Right lobe of liver (tissue), 4 donors: ENCODE measurements around the gene NNMT.

Experiments used
- POLR2A ChIP-seq: fragments of 450-650 bp; IDR thresholded peaks from one replicate; pipeline ENCODE4 v1.6.1; 2017; ENCODE audit warnings: antibody characterized with exemption, mild to moderate bottlenecking
- TF ChIP-seq, protein P1 (sequence below), 4 donors: fragments of 200-600 bp in 3 of 4; fragments of 450-650 bp in 1 of 4; IDR thresholded peaks; one replicate each; pipeline versions ENCODE4 v1.5.1 to v1.8.0; 2016 to 2022; ENCODE audit warnings: antibody characterized with exemption in 4 of 4, mild to moderate bottlenecking in 2 of 4
- donor health status: DM: no; HTN: no; CAD: no.
- donor health status: DM: no; HTN: no; CAD: no.
- donor health status: DM: no; HTN: yes; CAD: no.

DNA sequence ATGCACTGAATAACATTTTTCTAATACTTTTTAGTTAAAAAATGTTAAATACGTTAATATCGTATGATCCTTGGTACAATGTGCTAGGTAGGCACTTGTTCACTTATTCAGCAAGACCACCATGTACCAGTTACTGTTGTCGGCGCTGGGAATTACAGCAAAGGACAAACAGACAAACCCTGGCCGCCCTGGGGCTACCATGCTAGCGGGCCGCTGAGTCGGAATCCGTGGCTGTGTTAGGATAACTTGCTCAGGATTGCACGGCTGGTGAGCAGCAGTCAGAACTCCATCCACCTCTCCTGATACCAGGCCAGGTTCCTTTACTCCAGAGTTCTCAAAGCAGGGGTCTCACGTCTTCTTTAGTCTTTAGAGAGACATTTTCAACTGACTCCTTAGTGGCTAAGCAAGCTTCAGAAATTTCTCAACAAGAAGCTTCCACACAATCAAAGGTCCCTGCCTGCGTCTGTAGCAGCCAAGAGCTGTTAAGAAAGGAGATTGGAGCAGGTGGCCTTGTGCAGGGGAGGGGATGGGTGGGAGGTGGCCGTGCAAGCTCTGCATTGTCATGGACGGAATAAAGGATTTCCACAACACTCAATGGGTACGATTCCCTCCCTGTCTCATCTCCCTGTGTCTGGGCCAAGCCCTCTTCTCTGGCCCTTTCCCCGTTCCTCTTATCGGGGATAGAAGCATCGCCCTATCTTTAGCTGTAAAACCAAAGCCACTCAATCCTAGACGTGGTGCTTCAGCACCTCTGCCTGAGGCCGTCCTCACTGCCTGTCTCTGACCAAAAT, 39.8 kb upstream of the NNMT start:
- TF ChIP-seq, protein P1, sequence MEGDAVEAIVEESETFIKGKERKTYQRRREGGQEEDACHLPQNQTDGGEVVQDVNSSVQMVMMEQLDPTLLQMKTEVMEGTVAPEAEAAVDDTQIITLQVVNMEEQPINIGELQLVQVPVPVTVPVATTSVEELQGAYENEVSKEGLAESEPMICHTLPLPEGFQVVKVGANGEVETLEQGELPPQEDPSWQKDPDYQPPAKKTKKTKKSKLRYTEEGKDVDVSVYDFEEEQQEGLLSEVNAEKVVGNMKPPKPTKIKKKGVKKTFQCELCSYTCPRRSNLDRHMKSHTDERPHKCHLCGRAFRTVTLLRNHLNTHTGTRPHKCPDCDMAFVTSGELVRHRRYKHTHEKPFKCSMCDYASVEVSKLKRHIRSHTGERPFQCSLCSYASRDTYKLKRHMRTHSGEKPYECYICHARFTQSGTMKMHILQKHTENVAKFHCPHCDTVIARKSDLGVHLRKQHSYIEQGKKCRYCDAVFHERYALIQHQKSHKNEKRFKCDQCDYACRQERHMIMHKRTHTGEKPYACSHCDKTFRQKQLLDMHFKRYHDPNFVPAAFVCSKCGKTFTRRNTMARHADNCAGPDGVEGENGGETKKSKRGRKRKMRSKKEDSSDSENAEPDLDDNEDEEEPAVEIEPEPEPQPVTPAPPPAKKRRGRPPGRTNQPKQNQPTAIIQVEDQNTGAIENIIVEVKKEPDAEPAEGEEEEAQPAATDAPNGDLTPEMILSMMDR (IDR thresholded peaks at IDR 0.05) = no peak
- TF ChIP-seq POLR2A = no peak
